DMS153 treated with DMSO at 0.1 percent for 48 hours (cell line): Measurements from ENCODE around the gene TRIM2.
"Not testable (repeated sequence)": the region's sequence is repeated elsewhere in the genome, so short reads cannot be mapped to it uniquely, and the experiment has no call there.

Experiments used
- DNase-seq: peaks from one replicate; lab custom pipeline; 2025; ENCODE audit not compliant: unreplicated experiment; lab: John Stamatoyannopoulos, UW

TRIM2 gene

GRCh38 chr4:153189016-153189801 lies 15.0 kb upstream of the TRIM2 start:
- no peak for DNase-seq

- no peak for DNase-seq
Measured at GRCh38 chr4:153191795-153192363, 12.4 kb upstream of the TRIM2 start.

- DNase-seq, result no peak
Measured at GRCh38 chr4:153197301-153197700, 6.9 kb upstream of the TRIM2 start.

- DNase-seq, result no peak
Measured at GRCh38 chr4:153198719-153199118, 5.5 kb upstream of the TRIM2 start.

- DNase-seq, result not testable (repeated sequence)
Measured at GRCh38 chr4:153203746-153204145, 497 bp upstream of the TRIM2 start.

- DNase-seq, result peak; percentile 82
Measured at GRCh38 chr4:153204728-153205648, 745 bp downstream of the TRIM2 start.

GRCh38 chr4:153205757-153206156 lies 1.5 kb downstream of the TRIM2 start:
- no peak for DNase-seq

GRCh38 chr4:153206534-153206933 lies 2.3 kb downstream of the TRIM2 start:
- DNase-seq, result no peak

- DNase-seq, result no peak
Measured at GRCh38 chr4:153207027-153207426, 2.8 kb downstream of the TRIM2 start.

GRCh38 chr4:153207567-153207966 lies 3.3 kb downstream of the TRIM2 start:
- DNase-seq, result no peak

GRCh38 chr4:153209410-153209809 lies 5.2 kb downstream of the TRIM2 start:
- no peak for DNase-seq

GRCh38 chr4:153210727-153211126 lies 6.5 kb downstream of the TRIM2 start:
- no peak for DNase-seq

GRCh38 chr4:153211986-153212728 lies 7.9 kb downstream of the TRIM2 start:
- no peak for DNase-seq

GRCh38 chr4:153212736-153213135 lies 8.5 kb downstream of the TRIM2 start:
- no peak for DNase-seq

GRCh38 chr4:153215921-153216320 lies 11.7 kb downstream of the TRIM2 start:
- DNase-seq, result no peak

GRCh38 chr4:153216546-153216945 lies 12.3 kb downstream of the TRIM2 start:
- no peak for DNase-seq

GRCh38 chr4:153217440-153217839 lies 13.2 kb downstream of the TRIM2 start:
- DNase-seq, result no peak

- DNase-seq, result no peak
Measured at GRCh38 chr4:153218961-153219360, 14.7 kb downstream of the TRIM2 start.

GRCh38 chr4:153220682-153221395 lies 16.6 kb downstream of the TRIM2 start:
- no peak for DNase-seq
